Tibial nerve (tissue), 4 donors: Measurements from ENCODE around the gene CACNA2D2. TPM values are rescaled to one million over a fixed set of nuclear protein-coding genes. Genes with fewer than 3 reads are reported as not detected.

Experiments
- DNase-seq, 2 donors: peaks; one replicate each; pipeline ENCODE4 v3.0.0-alpha.2; 2019; ENCODE audit warnings: low spot score in 2 of 2
- H3K27ac ChIP-seq, 4 donors: fragments of 200-600 bp; sonication (generic) in 3 of 4; one replicate each; pipeline ENCODE4 v1.5.1; 2017 to 2019; ENCODE audit warnings: mild to moderate bottlenecking in 1 of 4
- H3K27me3 ChIP-seq, 2 donors: fragments of 200-600 bp; sonication (generic) in 1 of 2; one replicate each; pipeline versions ENCODE4 v1.5.1 to v1.6.0; 2017 to 2019
- H3K36me3 ChIP-seq, 3 donors: fragments of 200-600 bp; sonication (generic); one replicate each; pipeline ENCODE4 v1.5.1; 2018 to 2019
- H3K4me1 ChIP-seq, 4 donors: fragments of 200-600 bp; sonication (generic) in 3 of 4; one replicate each; pipeline ENCODE4 v1.5.1; 2017 to 2019
- H3K4me3 ChIP-seq, 4 donors: fragments of 200-600 bp; sonication (generic) in 3 of 4; one replicate each; pipeline ENCODE4 v1.5.1; 2017 to 2019; ENCODE audit warnings: mild to moderate bottlenecking in 1 of 4, moderate library complexity in 1 of 4
- H3K9me3 ChIP-seq, 4 donors: fragments of 200-600 bp; sonication (generic) in 3 of 4; one replicate each; pipeline ENCODE4 v1.5.1; 2017 to 2019
- CTCF ChIP-seq, 5 experiments: fragments of 200-600 bp in 3 of 5; fragments of 450-650 bp in 2 of 5; sonication (generic) in 3 of 5; IDR thresholded peaks; one replicate each; pipeline ENCODE4 v1.5.1; 2016 to 2019; ENCODE audit warnings: antibody characterized with exemption in 5 of 5, mild to moderate bottlenecking in 3 of 5, moderate library complexity in 2 of 5
- EP300 ChIP-seq, 2 donors: sonication (generic); formaldehyde crosslinking; IDR thresholded peaks; one replicate each; pipeline ENCODE4 v1.6.1; 2017; ENCODE audit warnings: antibody characterized with exemption in 2 of 2, mild to moderate bottlenecking in 1 of 2
- POLR2A ChIP-seq, 2 donors: fragments of 450-650 bp; IDR thresholded peaks; one replicate each; pipeline ENCODE4 v1.6.1; 2017; ENCODE audit warnings: antibody characterized with exemption in 2 of 2, mild to moderate bottlenecking in 2 of 2, moderate library complexity in 2 of 2
- WGBS, 2 donors: methylation state at CpG; one replicate each; pipeline ENCODE4 v1.1.5; 2018; 5-methylcytosine and 5-hydroxymethylcytosine counted together
- total RNA-seq, 4 donors: library from RNA; depleted of rRNA; stranded (reverse); fragments of >200 nt; gene quantifications; one replicate each; pipeline ENCODE4 v1.1.0, GENCODE V29; 2016

Gene CACNA2D2
- total RNA-seq, 4 donors from 2014 or later = 0.84 to 2.0 (median 1.2) TPM

GRCh38 chr3:50370594-50370993 lies 132.8 kb downstream of the CACNA2D2 start:
- TF ChIP-seq POLR2A (IDR thresholded peaks at IDR 0.05) (no peak), CTCF (IDR thresholded peaks at IDR 0.05) (peak in 1 of 5 experiments; percentile 19), EP300 (IDR thresholded peaks at IDR 0.05) (no peak)
- 38 to 50% methylated on average over 14 of the region's 14 CpGs for WGBS, 2 donors
- Histone ChIP-seq H3K36me3 (no peaks in the 10 kb centered on the region), H3K4me3 (no peak overlapping the region), H3K27ac (no peak overlapping the region), H3K27me3 (no peaks in the 10 kb centered on the region), H3K9me3 (no peaks in the 10 kb centered on the region), H3K4me1 (peaks cover 0 to 15% (median 2%) of the 10 kb centered on the region in 4 donors)
- DNase-seq = no peak

GRCh38 chr3:50369012-50369670 lies 134.3 kb downstream of the CACNA2D2 start:
- DNase-seq = no peak
- Histone ChIP-seq H3K9me3 (no peaks in the 10 kb centered on the region), H3K4me3 (no peak overlapping the region), H3K27me3 (no peaks in the 10 kb centered on the region), H3K27ac (no peak overlapping the region), H3K4me1 (peaks cover 0 to 30% (median 13%) of the 10 kb centered on the region in 4 donors), H3K36me3 (no peaks in the 10 kb centered on the region)
- WGBS, 2 donors = 67 to 70% methylated on average over 8 to 9 of the region's 9 CpGs
- TF ChIP-seq POLR2A (IDR thresholded peaks at IDR 0.05) (no peak), EP300 (IDR thresholded peaks at IDR 0.05) (no peak), CTCF (IDR thresholded peaks at IDR 0.05) (no peak)

- WGBS, 2 donors = 86 to 100% methylated on average over 3 to 5 of the region's 5 CpGs
- TF ChIP-seq CTCF (IDR thresholded peaks at IDR 0.05) = no peak
- TF ChIP-seq EP300 (IDR thresholded peaks at IDR 0.05) = no peak
- TF ChIP-seq POLR2A (IDR thresholded peaks at IDR 0.05) = no peak
- Histone ChIP-seq H3K27ac (peak overlapping the region in 1 of 4 donors; percentile 76), H3K36me3 (no peaks in the 10 kb centered on the region), H3K9me3 (no peaks in the 10 kb centered on the region), H3K4me3 (peak overlapping the region; percentile 42 to 67 (median 64)), H3K4me1 (peaks cover 0 to 19% (median 13%) of the 10 kb centered on the region in 4 donors), H3K27me3 (no peaks in the 10 kb centered on the region)
- no peak for DNase-seq
Measured at GRCh38 chr3:50365842-50366220, 137.6 kb downstream of the CACNA2D2 start.

GRCh38 chr3:50365080-50365841 lies 138.2 kb downstream of the CACNA2D2 start:
- TF ChIP-seq CTCF (IDR thresholded peaks at IDR 0.05) = no peak
- TF ChIP-seq EP300 (IDR thresholded peaks at IDR 0.05) = peak in 1 of 2 donors; percentile 39
- TF ChIP-seq POLR2A (IDR thresholded peaks at IDR 0.05) = peak in 1 of 2 donors; percentile 27
- H3K36me3 ChIP-seq = no peaks in the 10 kb centered on the region
- peaks cover 0 to 19% (median 13%) of the 10 kb centered on the region in 4 donors for H3K4me1 ChIP-seq
- WGBS, 2 donors = 8 to 13% methylated on average over 8 to 43 of the region's 53 CpGs
- no peaks in the 10 kb centered on the region for H3K9me3 ChIP-seq
- DNase-seq = peak; percentile 72 to 75
- peak overlapping the region; percentile 42 to 67 (median 64) for H3K4me3 ChIP-seq
- H3K27me3 ChIP-seq = no peaks in the 10 kb centered on the region
- peak overlapping the region; percentile 38 to 76 (median 65) for H3K27ac ChIP-seq

- 9 to 19% methylated on average over 27 to 30 of the region's 48 CpGs for WGBS, 2 donors
- H3K27ac ChIP-seq = peak overlapping the region; percentile 38 to 68 (median 60)
- no peaks in the 10 kb centered on the region for H3K9me3 ChIP-seq
- no peak for TF ChIP-seq EP300 (IDR thresholded peaks at IDR 0.05)
- TF ChIP-seq CTCF (IDR thresholded peaks at IDR 0.05) = no peak
- TF ChIP-seq POLR2A (IDR thresholded peaks at IDR 0.05) = no peak
- no peaks in the 10 kb centered on the region for H3K36me3 ChIP-seq
- H3K4me1 ChIP-seq = peaks cover 0 to 19% (median 13%) of the 10 kb centered on the region in 4 donors
- DNase-seq = no peak
- H3K4me3 ChIP-seq = peak overlapping the region; percentile 42 to 67 (median 64)
- H3K27me3 ChIP-seq = no peaks in the 10 kb centered on the region
Measured at GRCh38 chr3:50364573-50365079, 138.8 kb downstream of the CACNA2D2 start.
